Pons (tissue), 1 donor: ENCODE data around the gene SPATA32.

Source experiments
- DNase-seq: peaks from one replicate; pipeline ENCODE4 v3.0.0-alpha.2; 2016; ENCODE audit warnings: low spot score

Gene SPATA32

DNA sequence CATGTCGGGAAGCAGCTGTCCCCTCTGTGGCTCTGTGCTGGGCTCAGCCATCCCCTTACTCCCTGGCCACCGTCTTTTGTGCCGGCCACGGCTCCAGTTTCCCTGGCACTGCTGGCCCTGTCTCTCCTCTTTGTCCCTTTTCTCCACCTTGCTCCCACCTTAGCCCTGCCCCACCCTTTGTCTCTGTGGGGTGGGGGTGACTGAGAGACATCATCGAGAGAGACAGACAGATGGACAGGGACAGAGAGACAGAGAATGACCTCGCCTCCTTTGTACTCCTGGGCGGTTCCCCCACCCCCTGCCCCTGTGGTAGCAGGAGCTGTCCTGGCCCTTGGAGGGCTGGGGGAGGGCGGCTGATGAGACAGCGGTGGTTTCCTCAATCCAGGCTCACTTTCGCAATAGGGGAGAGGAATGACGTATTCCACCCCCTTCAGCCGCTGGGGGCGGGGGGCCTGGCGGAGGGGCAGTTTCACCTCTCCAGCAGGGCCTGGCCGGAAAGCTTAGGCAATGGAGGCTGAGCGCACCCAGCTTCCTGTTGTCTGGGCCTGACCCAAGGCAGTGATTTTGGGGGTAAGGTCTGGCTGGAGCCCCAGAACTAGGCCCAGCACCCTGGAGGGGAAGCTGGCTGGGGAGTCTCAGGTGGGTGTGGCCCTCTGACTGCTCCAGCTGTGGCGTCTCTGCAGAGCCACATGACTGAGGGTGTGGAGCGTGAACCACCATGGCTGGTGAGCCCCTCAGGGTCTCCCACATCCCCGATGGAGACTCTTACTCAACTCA is 32.9 kb downstream of the SPATA32 start:
- DNase-seq: peak; percentile 72

DNA sequence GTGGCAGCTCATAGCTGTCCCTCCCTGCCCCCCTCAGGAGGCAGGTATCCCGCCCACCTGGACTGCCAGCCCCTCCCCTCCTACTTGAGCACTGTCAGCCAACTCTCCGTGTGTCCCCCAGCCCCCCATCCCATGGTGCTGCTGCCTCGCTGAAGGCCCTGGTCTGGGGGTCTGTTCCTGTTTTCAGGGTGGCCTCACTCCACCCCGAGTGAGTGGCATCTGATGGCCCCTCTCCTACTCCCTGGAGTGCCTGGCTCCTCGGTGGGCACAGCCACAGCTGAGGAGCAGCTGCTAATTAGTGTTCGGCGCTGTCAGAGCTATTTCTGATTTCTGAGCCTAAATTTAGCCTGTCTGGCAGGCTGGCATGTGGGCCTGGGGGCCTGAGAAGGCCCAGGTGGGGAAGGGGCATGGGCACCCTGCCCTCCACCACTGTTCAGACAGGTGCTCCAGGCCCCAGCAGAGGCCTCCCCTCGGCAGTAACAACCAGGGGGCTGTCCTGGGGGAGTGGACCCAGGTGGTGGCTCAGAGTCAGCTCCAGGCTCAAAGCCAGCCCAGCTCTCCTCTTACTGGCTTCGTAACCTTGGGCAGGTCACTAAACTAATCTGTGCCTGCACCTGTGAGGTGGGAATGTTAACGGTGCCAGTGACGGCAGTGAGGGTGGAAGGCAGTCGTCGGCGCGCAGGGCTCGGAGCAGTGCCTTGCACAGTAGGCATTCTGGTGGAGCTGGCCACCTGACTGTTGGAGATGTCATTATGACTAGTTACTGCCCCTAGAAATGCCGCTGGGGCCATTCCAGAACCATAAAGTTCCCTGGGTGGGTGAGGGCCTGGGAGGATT is 33.8 kb downstream of the SPATA32 start:
- DNase-seq: no peak

DNA sequence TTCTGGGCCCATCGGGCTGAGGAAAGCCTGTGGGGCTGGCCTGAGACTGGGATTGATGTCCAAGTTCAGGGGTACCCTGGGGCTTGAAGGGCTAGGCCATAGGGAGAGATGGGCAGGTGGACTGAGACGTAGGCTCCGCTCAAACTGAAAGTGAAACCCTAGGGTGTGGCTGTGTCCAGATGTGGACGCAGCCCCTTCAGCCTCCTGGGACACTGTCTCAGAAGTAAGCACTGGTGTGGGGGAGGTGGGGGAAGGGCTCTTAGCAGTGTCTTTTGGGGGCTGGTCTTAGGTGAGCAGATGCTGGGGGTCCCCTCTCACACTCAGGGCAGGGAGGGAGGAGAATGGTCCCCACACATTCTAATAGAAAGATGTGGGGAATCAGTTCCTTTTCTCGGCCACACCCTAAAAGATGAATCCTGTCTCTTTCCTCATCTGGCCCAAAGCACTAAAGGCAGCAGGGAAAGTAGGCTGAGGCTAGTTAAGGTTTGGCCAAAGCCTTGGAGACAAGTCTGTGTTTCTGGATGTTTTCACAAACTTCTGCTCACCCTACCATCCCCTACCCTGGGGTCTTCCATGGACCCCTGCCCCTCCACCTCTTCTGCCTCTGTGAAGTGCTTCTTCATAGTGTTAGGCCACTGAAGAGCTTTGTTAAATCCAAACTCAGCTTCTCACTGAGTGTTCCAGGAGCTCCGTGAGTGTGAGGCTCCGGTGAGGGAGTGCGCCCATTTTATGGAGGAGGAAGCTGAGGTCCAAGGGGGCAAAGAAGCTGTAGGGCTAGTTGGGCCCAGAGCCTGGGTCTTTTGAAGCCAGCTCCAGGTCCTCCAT is 34.6 kb downstream of the SPATA32 start:
- DNase-seq: no peak

GRCh38 chr17:45226576-45226975 is 35.3 kb downstream of the SPATA32 start:
- no peak for DNase-seq

- peak; percentile 60 for DNase-seq
Observed at GRCh38 chr17:45225964-45226530, 35.8 kb downstream of the SPATA32 start.

- no peak for DNase-seq
Observed at GRCh38 chr17:45225051-45225700, 36.7 kb downstream of the SPATA32 start.

GRCh38 chr17:45224671-45225050 is 37.2 kb downstream of the SPATA32 start:
- no peak for DNase-seq

DNA sequence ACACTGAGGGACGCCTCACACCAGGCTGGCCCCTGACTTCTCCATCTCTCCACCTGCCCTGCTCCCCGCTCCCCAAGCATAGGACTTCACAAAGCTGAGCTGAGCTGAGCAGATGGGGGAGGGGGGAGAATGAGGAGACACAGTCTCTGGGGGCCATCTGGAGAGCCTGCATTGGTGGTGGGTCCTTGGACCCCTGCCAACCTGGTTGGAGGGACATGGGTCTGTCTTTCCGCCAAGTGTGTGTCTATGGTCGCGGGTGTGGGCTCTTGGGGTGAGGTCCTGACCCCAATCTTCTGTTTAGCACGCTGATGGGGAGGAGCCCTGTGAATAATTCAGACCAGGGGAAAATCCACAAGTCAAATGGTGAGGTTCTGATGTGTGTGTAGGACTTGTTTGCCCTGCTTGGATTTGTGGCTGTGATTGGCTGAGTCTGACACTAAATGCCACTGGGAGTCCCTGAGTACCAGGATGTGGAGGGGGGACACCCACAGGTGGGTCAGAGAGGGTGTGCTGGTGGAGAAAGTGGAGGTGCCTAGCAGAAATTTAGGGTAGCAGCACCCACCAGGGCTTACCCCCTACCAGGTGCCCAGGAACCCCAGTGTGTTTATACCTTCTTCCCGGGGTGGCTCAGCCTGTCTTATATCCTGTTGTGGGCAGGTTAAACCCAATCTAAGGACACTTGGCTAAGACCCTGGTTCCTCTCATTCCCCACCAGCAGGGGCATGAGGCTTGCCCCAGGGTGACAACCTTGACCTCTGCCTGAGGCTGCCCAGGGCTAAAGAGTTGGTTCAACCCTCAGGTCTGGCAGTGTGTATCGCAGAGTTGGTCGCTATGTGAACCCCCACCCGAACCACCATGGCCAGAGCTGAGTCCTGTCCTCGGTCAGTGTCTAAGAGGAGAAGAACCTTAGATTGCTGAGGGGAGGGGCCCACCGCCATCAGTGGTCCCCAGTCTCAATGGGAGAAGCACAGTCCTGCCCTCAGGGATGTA is 38.1 kb downstream of the SPATA32 start:
- no peak for DNase-seq

- no peak for DNase-seq
Observed at GRCh38 chr17:45222996-45223538, 38.8 kb downstream of the SPATA32 start.

- no peak for DNase-seq
Observed at GRCh38 chr17:45222289-45222995, 39.5 kb downstream of the SPATA32 start.

DNA sequence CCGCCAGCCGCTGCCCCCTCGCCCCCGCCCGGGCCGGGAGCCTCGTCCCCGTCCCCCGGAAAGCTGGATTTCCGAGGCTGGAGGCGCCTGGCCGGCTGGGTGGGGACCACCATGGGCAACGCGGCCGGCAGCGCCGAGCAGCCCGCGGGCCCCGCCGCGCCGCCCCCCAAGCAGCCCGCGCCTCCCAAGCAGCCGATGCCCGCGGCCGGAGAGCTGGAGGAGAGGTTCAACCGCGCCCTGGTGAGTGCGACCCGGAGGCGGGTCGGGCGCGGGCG is 39.9 kb downstream of the SPATA32 start:
- DNase-seq: no peak

GRCh38 chr17:45221081-45222013 is 40.5 kb downstream of the SPATA32 start, which contains the start of gene FMNL1:
Gene FMNL1, plus strand, starts transcription at chr17:45221885. Its CDS starts 240 bp downstream, at chr17:45222125.
- DNase-seq: no peak

DNA sequence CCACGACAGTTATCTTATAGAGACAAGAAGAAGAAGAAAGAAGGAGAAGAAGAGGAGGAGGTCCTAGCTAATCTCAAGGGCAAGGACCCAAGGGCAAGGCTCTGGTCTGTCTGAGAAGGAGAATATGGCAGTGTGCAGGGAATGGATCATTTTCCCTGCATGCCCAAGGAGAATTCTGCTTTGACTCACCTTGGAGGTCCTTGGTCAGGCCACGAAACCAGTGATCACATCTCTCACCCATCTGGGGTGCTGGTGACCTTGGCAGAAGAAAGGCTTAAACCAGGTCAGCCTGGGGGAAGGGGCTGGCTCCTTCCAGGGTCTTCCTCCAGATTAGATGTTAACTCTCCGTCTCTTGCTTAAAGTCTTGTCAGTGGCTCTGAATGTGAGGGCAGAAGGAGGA is 41.8 kb downstream of the SPATA32 start:
- no peak for DNase-seq

GRCh38 chr17:45218895-45219661 is 42.8 kb downstream of the SPATA32 start:
- DNase-seq: peak; percentile 84
